GM19351 (cell line): ENCODE results near the gene LAIR2.
"Not testable (repeated sequence)": the region's sequence is repeated elsewhere in the genome, so short reads cannot be mapped to it uniquely, and the experiment has no call there.

Experiments
- ATAC-seq: cut with Tn5 transposase; IDR thresholded peaks from one replicate; pipeline ENCODE4 v1.9.1; 2021; ENCODE audit warnings: mild to moderate bottlenecking, moderate library complexity; ENCODE audit not compliant: unreplicated experiment

Gene LAIR2

DNA sequence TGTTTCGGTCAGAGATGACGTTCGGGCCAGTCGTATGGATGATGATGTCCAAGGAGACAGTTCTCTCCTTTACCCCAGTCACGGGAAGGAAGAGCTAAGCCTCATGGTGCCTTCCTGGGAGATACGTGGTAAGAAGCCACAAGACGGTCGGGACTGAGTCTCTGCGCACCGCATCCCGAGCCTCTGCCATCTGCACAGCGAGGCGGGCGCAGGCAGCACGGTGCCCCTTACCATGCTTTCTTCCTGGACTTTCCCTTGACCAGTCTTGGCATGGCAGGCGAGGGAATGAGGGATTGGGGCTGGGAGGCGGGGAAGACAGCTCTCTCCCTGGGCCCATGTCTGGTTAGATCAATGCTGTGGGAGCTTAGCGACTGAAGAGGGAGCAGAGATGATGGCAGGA, 10.1 kb upstream of the LAIR2 start:
- no peak for ATAC-seq

DNA sequence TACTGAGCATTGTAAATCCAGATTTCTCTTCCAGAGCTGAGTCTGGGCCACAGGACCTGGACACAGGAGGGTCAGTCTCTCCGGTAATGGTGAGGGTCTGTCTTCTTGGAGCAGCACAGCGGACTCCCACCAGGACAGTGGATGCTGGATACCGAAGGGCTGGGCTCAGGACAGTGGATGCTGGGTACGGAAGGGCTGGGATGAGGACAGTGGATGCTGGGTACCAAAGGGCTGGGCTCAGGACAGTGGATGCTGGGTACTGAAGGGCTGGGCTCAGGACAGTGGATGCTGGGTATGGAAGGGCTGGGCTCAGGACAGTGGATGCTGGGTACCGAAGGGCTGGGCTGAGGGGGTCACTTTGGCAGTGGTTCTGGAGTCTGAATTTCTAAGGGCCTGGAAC, 9.6 kb upstream of the LAIR2 start:
- not testable (repeated sequence) for ATAC-seq

DNA sequence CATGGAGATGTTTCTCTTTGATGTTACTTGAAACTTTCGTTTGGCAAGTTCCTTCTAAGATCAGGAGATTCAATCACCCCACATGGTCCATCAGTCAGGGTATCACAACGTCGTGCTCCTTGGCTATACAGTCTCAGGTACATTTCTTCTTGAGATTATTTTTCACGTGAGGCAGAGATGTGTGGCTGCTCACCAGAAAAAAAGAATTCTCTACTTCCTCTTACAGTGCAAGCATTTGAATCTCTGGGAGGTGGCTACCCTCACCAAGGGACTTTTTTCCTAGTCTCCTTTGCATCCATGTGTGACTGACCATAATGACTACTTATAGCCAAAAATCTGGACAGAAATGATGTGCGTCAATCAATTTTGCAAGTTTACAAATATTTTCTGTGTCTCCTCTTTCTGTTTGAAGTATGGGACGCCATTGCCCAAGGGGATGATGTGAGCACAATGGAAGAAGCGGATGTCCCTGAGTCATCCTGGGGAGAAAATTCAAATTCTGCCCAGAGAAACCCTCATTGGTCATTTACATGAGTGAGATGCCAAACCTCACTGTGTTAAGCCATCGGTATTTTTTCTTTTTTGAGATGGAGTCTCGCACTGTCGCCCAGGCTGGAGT, 8.6 kb upstream of the LAIR2 start:
- ATAC-seq: no peak

DNA sequence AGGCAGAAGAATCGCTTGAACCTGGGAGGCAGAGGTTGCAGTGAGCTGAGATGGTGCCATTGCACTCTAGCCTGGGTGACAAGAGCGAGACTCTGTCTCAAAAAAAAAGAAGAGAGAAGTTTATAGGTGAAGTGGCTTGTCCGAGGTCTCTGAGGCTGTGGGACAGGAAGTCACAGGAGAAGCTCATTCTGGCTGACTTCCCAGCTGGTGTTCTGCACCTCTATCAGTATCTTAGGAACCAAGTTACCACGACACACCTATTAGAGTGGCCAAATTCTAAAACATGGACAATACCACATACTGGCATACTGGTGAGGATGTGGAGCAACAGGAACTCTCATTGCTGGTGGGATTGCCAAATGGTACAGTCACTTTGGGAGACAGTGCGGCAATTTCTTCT, 7.3 kb upstream of the LAIR2 start:
- not testable (repeated sequence) for ATAC-seq

DNA sequence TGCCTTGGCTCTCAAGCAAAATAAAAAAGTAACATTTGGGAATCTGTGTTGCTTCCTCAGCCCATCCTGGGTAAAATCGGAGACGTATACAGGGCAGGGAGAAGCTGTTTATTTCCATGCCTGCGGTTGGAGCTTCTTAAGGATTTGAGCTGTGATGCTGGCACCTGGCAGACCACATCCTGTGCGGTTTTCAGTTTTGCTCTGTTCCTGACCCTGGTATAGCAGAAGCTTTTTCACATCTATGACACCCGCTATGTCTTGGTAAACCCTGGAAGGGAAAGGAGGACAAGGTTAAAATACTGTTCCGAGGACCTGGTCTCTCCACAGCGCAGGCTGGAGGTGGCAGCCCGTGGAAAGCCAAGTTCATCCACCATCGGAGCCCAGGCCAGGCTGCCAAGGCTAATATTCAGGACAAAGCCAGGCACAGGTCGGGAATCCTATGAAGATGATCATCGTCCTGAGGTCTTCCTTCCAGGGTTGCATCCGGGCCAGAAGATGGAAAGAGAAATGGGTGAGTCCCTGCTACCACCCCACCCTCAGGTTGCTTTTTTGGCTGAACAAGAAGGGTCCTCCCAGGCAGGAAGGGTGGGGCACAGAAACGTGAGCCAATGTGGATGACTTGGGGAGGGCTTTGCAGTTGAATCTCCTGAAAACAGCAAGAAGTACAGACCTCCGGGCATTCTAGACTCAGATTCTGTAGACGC, 4.7 kb upstream of the LAIR2 start:
- ATAC-seq: not testable (repeated sequence)

DNA sequence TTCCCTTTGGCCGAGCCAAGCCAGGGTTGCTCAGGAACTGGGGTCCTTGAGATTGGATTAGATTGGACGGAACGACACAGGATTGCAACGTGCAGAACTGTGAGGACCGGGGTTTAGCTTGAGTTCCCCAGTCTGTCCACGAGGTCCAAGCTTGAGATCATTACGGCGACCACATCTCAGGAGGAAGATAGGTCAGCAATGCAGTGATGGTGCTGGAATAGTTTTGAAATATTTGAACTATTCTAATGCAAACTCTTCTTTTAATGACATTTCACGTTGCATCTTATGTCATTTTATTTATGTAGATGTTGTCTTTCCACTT, 4.2 kb upstream of the LAIR2 start:
- not testable (repeated sequence) for ATAC-seq

DNA sequence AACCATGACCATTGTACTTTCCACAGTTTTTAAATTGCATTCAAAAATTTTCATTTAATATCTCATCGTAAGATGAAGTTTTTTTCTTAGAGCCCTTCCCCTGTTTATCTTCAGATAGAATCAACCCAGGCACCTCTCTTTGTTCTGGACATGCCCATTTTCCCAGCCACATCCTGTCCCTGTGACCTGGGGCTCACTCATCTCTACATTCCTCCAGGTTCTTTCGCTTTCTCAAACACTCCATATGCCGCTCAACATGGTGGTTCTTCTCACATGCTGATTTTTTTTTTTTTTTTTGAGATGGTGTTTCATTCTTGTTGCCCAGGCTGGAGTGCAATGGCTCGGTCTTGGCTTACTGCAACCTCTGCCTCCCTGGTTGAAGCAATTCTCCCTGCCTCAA, 2.9 kb downstream of the LAIR2 start:
- not testable (repeated sequence) for ATAC-seq

DNA sequence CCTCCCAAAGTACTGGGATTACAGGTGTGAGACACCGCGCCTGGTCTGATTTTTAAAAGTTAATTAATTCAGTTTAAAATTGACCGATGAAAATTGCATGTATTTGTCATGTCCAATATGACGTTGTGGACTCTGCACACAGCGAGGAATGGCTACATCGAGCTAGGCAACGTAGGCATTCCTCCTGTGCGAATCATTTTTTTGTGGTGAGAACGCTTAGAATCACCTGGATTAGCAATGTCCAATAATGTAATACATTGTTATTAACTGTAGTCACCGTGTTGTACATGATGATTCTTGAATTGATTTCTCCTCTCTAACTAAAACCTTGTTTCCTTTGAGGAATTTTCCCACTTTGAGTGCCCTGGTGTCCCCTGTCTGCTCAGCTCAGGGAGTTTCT, 3.4 kb downstream of the LAIR2 start:
- no peak for ATAC-seq

DNA sequence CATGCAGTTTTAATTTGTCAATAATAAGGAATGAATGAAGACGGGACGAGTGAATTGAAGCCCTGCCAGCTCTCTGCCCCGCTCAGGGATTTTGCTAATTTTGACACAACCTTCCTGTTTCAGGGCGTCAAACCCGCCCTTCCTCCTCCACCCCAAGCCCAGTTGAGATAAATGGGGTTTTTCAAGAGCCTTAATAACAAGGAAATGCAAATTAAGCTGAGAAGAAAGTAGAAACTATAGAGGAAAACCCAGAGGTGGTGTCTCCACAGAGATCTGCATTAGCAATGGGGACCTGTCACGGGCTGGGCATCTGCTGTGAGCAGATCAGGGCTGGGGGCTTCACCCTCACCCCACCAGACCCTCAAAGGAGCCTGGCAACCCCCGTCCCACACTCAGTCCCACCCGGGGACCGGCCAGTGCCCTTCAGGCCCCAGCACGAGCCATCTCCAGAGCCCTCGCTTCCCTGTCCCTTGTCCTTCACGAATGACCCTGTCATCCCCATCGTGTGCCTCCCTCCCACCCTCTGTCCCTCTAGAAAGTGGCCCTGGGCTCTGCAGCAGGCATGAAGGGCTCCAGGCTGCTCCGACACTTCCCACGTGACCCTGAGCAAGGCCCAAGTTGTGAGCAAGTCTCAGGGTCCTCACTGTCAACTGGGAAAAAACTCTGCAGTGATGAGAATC, 4.5 kb downstream of the LAIR2 start:
- not testable (repeated sequence) for ATAC-seq

DNA sequence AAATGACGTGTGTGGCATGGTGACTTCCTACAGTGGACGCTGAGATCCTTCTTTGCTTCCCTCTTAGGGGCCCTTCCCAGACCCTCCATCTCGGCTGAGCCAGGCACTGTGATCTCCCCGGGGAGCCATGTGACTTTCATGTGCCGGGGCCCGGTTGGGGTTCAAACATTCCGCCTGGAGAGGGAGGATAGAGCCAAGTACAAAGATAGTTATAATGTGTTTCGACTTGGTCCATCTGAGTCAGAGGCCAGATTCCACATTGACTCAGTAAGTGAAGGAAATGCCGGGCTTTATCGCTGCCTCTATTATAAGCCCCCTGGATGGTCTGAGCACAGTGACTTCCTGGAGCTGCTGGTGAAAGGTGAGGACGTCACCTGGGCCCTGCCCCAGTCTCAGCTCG, 5.2 kb downstream of the LAIR2 start:
- no peak for ATAC-seq

DNA sequence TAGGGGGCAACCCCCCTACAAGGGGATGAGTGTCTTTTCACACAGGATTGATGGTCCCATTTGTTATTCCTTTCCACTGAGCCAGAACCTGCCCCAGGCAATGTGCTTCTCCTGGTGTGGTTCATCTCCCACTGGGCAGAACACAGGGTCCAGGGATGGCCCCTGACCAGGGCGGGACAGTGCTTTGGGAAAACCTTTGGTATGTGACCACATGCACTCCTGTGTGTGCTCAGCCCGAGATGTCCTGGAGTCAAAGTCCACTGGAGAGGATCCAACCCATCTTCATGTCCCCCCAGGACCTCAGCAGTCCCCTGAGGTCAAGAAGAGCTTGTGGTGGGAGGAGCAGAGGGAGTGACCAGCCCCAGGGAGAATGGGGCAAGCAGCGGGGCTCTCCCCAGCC, 5.9 kb downstream of the LAIR2 start:
- ATAC-seq: not testable (repeated sequence)

DNA sequence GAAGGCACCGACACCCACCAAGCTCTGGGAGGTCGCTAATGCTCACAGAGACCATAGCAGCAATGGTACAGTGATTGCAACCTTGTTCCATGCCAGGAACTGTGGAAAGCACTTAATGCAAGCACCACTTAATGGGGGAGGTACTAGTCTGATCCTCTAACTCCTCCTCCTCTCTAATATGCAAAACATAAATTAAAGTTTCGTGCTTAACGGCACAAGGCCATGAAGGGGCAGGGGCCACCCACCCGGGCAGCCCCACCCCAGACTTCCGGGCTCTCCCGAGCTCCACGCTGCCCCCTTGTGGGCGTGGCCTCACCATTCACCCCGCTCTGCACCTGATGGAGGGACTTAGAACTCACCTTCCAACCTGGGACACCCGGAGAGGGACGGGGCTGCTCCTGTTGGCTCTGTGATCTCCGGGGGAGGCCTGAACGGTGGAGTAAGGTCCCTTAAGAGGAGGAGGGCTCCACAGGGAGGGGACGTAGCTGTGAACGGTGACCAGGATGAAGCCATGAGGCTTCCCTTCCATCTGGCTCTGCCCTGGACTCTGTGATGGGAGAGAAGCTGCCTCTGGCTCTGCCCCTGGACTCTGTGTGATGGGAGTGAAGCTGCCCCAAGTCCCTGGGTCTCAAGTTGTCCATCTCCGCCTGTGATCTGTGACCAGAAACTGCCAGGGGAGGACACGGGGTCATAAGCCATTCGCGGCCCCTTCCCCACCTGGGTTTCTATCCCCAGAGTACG, 6.7 kb downstream of the LAIR2 start:
- ATAC-seq: not testable (repeated sequence)

DNA sequence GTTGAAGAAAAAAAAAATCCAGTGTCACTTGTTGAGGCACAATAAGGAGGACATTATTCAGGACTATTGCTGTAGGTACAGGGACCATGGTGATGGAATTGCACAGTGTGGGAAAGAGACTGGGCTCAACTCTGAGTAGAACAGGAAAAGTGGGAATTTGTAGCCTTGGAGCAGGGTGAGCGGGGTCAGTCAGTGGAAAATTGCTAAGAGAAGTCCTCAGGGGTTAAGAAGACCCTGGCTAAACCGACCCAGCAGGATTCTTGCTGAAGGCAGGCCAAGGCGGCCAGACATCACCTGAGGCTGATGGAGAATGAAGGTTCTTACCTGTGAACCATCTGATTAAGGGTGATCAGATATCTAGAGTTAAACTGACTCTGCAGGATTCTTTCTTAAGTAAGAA, 12.5 kb downstream of the LAIR2 start:
- no peak for ATAC-seq

DNA sequence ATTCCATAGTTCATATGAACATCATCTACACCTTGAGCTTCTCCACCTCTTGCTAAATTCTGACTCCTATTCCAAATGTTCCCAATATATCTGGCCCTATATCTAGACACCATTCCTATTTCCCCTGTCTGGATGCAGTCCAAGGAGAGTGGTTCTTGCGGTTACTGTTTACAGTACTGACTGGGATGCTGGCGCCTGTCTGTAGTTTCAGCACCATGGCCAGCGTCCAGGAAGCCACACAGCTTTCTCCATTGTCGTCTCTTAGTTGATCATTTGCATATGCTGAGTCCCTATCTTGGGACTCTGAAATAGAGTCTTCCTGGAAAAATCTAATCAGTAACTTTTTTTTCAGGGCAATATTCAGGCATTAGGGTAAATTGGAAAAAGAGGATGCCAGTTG, 14.9 kb downstream of the LAIR2 start:
- ATAC-seq: no peak

DNA sequence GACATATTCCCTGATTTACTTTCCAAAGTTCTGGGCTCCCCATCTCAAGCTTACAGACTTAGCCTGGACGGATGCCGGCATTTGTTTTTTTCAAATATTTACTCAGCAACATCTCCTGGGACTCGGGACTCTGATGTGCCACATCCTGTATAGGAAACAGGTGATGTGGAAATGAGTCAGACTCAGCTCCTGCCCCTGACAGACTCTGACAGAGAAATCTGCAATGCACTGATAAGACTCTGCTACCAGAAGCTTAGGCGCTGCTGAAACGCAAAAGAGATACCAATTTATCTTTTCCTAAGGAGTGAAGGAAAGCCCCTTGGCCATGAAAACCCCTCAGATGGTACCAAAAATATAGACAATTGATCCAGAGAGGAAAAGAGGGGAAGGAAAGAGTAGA, 16.2 kb downstream of the LAIR2 start:
- ATAC-seq: peak; percentile 63

DNA sequence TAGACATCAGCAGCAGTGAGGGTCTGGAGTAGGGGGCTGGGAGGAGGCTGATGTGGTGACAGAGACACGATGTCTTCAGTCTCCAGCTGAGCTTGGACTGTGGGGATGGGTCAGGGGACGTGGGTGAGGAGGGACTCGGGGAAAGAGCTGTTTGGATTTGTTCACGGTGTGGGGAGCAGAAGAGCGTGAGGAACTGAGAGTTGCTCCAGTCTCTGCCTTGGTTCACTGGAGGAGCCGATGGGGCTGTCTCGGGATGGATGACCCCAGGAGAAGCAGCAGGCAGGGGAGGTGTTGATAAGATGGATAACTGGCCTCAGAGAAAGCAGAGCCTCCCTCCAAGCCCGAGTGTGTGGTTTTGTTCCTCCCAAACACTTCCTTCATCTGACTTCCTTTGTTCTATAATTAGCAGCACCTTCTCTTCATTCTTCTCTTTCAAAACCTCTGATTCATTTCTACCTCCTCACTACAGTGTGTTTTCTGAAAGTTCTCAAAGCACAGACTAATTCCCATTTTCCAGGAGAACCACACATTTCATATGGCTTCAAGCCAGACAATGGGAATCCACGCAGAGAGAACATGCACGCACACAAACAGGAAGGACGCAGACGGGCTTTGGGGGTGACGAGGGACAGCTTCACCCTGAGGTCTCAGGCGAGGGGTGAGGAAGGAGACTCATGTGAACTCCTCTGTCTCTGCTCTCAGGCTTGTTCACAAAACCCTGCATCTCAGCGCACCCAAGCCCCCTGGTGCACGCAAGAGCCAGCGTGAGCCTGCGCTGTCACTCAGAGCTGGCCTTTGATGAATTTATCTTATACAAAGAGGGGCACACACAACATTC, 18.6 kb downstream of the LAIR2 start:
- no peak for ATAC-seq

DNA sequence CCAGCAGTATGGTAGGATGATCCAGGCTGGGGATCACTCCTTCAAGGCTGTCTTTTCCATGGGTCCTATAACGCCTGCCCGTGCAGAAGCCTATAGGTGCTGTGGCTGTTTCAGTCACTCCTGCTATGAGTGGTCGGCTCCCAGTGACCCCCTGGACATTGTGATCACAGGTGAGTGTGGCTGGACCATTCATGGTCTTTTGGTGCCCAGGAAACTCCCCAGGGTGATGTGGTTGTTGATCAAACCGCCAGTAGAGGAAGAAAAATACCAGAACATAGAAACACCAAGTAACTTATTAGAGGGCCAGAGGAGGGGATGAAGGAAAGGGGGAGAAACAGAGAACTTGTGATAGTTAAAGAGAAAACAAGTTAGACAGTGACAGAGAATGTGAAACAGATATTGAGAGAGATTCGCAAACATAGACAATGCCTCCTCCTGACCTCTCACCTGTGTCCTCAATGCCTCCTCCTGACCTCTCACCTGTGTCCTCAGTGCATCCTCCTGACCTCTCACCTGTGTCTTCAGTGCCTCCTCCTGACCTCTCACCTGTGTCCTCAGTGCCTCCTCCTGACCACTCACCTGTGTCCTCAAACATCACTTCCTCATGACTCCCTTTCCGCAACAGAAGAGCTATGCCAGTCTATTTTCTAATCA, 19.4 kb downstream of the LAIR2 start:
- ATAC-seq: no peak

DNA sequence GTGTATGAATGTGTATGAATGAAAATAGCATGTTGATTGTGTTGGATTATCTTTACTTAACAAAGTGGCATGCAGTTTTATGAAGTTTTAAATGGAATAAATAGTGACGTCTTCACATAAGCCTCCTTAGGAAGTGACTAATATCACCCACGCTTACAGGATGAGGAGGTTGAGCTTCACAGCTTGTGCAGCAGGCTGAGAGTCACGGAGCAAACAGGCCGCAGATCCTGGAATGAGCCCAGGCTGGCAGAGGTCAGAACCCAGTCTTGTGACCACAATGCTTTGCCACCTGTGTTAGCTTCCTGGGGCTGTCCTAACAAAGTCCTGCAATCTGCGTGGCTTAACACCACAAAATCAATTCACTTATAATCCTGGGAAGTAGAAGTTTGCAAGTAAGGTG, 20.8 kb downstream of the LAIR2 start:
- ATAC-seq: no peak

DNA sequence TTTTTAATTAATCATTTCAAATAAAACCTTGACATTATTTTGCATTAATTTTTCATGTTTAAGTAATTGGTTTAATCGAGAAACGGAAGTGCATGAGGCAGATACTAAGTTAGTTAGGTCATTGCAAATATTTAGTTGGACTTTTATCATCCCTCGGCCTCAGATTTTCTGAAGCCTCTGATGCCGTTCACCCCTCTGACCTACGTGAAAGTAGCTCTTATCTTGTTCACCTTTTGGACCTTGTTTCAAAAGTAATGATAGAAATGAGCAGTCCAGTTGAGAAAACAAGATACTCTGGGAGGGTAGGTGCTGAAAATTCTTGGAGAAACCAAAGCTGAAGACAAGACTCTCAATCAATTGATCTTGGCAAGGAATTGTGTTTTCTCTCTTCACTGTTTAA, 23.0 kb downstream of the LAIR2 start:
- ATAC-seq: no peak

DNA sequence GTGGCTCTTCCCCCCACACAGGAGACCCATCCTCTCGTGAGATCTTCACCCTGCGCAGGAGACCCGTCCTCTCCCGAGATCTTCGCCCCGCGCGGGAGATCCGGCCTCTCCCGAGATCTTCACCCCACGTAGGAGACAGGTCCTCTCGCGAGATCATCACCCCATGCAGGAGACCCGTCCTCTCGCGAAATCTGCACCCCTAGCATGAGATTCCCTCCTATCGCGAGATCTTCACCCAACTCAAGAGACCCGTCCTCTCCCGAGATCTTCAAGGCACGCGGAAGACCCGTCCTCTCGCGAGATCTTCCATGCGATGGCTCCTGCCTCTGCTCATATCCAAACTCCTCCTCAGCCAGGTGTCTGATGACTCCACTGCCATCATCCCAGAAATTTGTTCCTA, 24.3 kb downstream of the LAIR2 start:
- no peak for ATAC-seq
